Neural cell (in vitro differentiated cells): ENCODE data around the gene LPIN2. TPM values are rescaled to one million over a fixed set of nuclear protein-coding genes. Genes with fewer than 3 reads are reported as not detected.
"Not testable (repeated sequence)": the region's sequence is repeated elsewhere in the genome, so short reads cannot be mapped to it uniquely, and the experiment has no call there.

Source experiments
- H2AFZ ChIP-seq: fragments of 200-600, 300-800 bp; sonication (generic), shearing (Covaris generic); 2 replicates; pipeline ENCODE4 v1.6.0; 2014; ENCODE audit warnings: low read depth, mild to moderate bottlenecking, antibody characterized with exemption, low read length, moderate library complexity
- H3F3A ChIP-seq: fragments of 200-600 bp; shearing (Covaris generic); 2 replicates; pipeline ENCODE4 v1.6.1; 2016; ENCODE audit warnings: mild to moderate bottlenecking, moderate library complexity, mixed read lengths, antibody characterized with exemption, low read length; ENCODE audit not compliant: insufficient read depth, poor library complexity, severe bottlenecking
- H3K27ac ChIP-seq: fragments of 200-600, 300-800 bp; sonication (generic), shearing (Covaris generic); 2 replicates; pipeline ENCODE4 v1.5.1; 2014; ENCODE audit warnings: mild to moderate bottlenecking, low read length, moderate library complexity
- H3K27me3 ChIP-seq: fragments of 300-800, 200-600 bp; sonication (generic), shearing (Covaris generic); 2 replicates; pipeline ENCODE4 v1.6.0; 2014; ENCODE audit warnings: mild to moderate bottlenecking, low read depth, low read length, moderate library complexity; ENCODE audit not compliant: insufficient read depth
- H3K36me3 ChIP-seq: fragments of 300-800, 200-600 bp; sonication (generic), shearing (Covaris generic); 2 replicates; pipeline ENCODE4 v1.5.1; 2014; ENCODE audit warnings: mild to moderate bottlenecking, antibody characterized with exemption, low read length, moderate library complexity; ENCODE audit not compliant: insufficient read depth
- H3K4me2 ChIP-seq: fragments of 300-800, 200-600 bp; sonication (generic), shearing (Covaris generic); 2 replicates; pipeline ENCODE4 v1.6.0; 2014; ENCODE audit warnings: mild to moderate bottlenecking, low read length
- H3K4me3 ChIP-seq: fragments of 300-800, 200-600 bp; sonication (generic), shearing (Covaris generic); 2 replicates; pipeline ENCODE4 v1.5.1; 2014; ENCODE audit warnings: mild to moderate bottlenecking, low read length, moderate library complexity
- H3K79me2 ChIP-seq: fragments of 200-600 bp; shearing (Covaris generic); replicated peaks from 2 replicates; pipeline ENCODE4 v1.6.0; 2014; ENCODE audit warnings: mild to moderate bottlenecking, low read length, moderate library complexity; ENCODE audit not compliant: insufficient read depth
- H3K9ac ChIP-seq: fragments of 300-800, 200-600 bp; sonication (generic), shearing (Covaris generic); 2 replicates; pipeline ENCODE4 v1.6.1; 2016; ENCODE audit warnings: mild to moderate bottlenecking, low read length, mixed read lengths
- H3K9me2 ChIP-seq: fragments of 200-600 bp; shearing (Covaris generic); 2 replicates; pipeline ENCODE4 v1.6.1; 2016; ENCODE audit warnings: mild to moderate bottlenecking, low read length, mixed read lengths; ENCODE audit not compliant: insufficient read depth
- H3K9me3 ChIP-seq: fragments of 200-600, 300-800 bp; sonication (generic), shearing (Covaris generic); 2 replicates; pipeline ENCODE4 v1.6.1; 2016; ENCODE audit warnings: mild to moderate bottlenecking, mixed run types, low read length, moderate library complexity, mixed read lengths
- H4K20me1 ChIP-seq: fragments of 200-600 bp; shearing (Covaris generic); 2 replicates; pipeline ENCODE4 v1.6.1; 2016; ENCODE audit warnings: mild to moderate bottlenecking, mixed run types; ENCODE audit not compliant: insufficient read depth
- EP300 ChIP-seq: fragments of 450-650 bp; conservative IDR thresholded peaks from 2 replicates; pipeline ENCODE4 v1.6.1; 2014; ENCODE audit warnings: antibody characterized with exemption, mild to moderate bottlenecking, moderate library complexity; ENCODE audit not compliant: poor library complexity, severe bottlenecking
- EZH2 ChIP-seq: fragments of 200-600, 300-800 bp; shearing (Covaris generic), sonication (generic); IDR thresholded peaks from 2 replicates; pipeline ENCODE4 v1.6.1; 2014; ENCODE audit warnings: antibody characterized with exemption, low read length, borderline replicate concordance, mild to moderate bottlenecking; ENCODE audit not compliant: insufficient read depth, poor library complexity, severe bottlenecking
- MXI1 ChIP-seq: fragments of 450-650 bp; conservative IDR thresholded peaks from 2 replicates; pipeline ENCODE4 v1.6.1; 2014; ENCODE audit warnings: antibody characterized with exemption, mild to moderate bottlenecking; ENCODE audit not compliant: poor library complexity, severe bottlenecking
- POLR2AphosphoS5 ChIP-seq: IDR thresholded peaks from 2 replicates; pipeline ENCODE4 v1.6.1; 2012
- RAD21 ChIP-seq: fragments of 450-650 bp; conservative IDR thresholded peaks from 2 replicates; pipeline ENCODE4 v1.6.1; 2014; ENCODE audit warnings: antibody characterized with exemption, mild to moderate bottlenecking, moderate library complexity
- REST ChIP-seq: IDR thresholded peaks from 2 replicates; pipeline ENCODE4 v1.6.1; 2012; ENCODE audit warnings: borderline replicate concordance
- SMC3 ChIP-seq: fragments of 450-650 bp; conservative IDR thresholded peaks from 2 replicates; pipeline ENCODE4 v1.6.1; 2014; ENCODE audit warnings: antibody characterized with exemption, mild to moderate bottlenecking, moderate library complexity; ENCODE audit not compliant: poor library complexity
- polyA plus RNA-seq: library from polyadenylated mRNA; depleted of rRNA; stranded (reverse); fragments of >200 nt; gene quantifications from 2 replicates; pipeline ENCODE4 v1.2.3, GENCODE V29; 2014
- TF ChIP-seq, protein P1 (sequence below): fragments of 450-650 bp; IDR thresholded peaks from 2 replicates; pipeline ENCODE4 v1.5.1; 2014; ENCODE audit warnings: antibody characterized with exemption, mild to moderate bottlenecking, moderate library complexity; ENCODE audit not compliant: poor library complexity, severe bottlenecking

The LPIN2 gene
- polyA plus RNA-seq, 1 donor from 2014 or later, result 14.4 TPM

- no peak for TF ChIP-seq RAD21
- TF ChIP-seq SMC3, result no peak
- no peak for TF ChIP-seq POLR2AphosphoS5
- no peak for TF ChIP-seq MXI1
- no peak for TF ChIP-seq REST
- Histone ChIP-seq H3K9me2 (no peaks in the 10 kb centered on the region), H2AFZ (no peak overlapping the region), H3K4me2 (no peak overlapping the region), H3K9me3 (no peaks in the 10 kb centered on the region), H3F3A (no peaks in the 10 kb centered on the region), H3K79me2 (no peaks in the 10 kb centered on the region), H3K27ac (no peak overlapping the region), H3K27me3 (no peaks in the 10 kb centered on the region), H3K4me3 (no peak overlapping the region), H3K36me3 (no peaks in the 10 kb centered on the region), H3K9ac (no peak overlapping the region), H4K20me1 (no peaks in the 10 kb centered on the region)
These were observed 12.6 kb upstream of the LPIN2 start for GRCh38 chr18:3025544-3025943.

GRCh38 chr18:3023603-3024002, 10.7 kb upstream of the LPIN2 start:
- H3K27me3 ChIP-seq, result not testable (repeated sequence)

GRCh38 chr18:3016585-3017297, 3.8 kb upstream of the LPIN2 start:
- no peak overlapping the region for H3K4me2 ChIP-seq
- TF ChIP-seq EP300 (no peak), SMC3 (no peak), MXI1 (no peak), POLR2AphosphoS5 (no peak), EZH2 (no peak)
- TF ChIP-seq, protein P1, sequence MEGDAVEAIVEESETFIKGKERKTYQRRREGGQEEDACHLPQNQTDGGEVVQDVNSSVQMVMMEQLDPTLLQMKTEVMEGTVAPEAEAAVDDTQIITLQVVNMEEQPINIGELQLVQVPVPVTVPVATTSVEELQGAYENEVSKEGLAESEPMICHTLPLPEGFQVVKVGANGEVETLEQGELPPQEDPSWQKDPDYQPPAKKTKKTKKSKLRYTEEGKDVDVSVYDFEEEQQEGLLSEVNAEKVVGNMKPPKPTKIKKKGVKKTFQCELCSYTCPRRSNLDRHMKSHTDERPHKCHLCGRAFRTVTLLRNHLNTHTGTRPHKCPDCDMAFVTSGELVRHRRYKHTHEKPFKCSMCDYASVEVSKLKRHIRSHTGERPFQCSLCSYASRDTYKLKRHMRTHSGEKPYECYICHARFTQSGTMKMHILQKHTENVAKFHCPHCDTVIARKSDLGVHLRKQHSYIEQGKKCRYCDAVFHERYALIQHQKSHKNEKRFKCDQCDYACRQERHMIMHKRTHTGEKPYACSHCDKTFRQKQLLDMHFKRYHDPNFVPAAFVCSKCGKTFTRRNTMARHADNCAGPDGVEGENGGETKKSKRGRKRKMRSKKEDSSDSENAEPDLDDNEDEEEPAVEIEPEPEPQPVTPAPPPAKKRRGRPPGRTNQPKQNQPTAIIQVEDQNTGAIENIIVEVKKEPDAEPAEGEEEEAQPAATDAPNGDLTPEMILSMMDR, result no peak
- H3K36me3 ChIP-seq, result no peaks in the 10 kb centered on the region
- H3K27me3 ChIP-seq, result no peaks in the 10 kb centered on the region
- H3K79me2 ChIP-seq, result peaks cover under 1% of the 10 kb centered on the region
- H3F3A ChIP-seq, result no peaks in the 10 kb centered on the region
- no peaks in the 10 kb centered on the region for H3K9me3 ChIP-seq
- H3K27ac ChIP-seq, result no peak overlapping the region
- H4K20me1 ChIP-seq, result no peaks in the 10 kb centered on the region
- H2AFZ ChIP-seq, result no peak overlapping the region
- H3K9ac ChIP-seq, result no peak overlapping the region
- H3K4me3 ChIP-seq, result no peak overlapping the region
- no peaks in the 10 kb centered on the region for H3K9me2 ChIP-seq

More at GRCh38 chr18:3023603-3024002, 10.7 kb upstream of the LPIN2 start:
- not testable (repeated sequence) for H3K36me3 ChIP-seq, H2AFZ ChIP-seq, H3K79me2 ChIP-seq, H3K4me3 ChIP-seq, H3K27ac ChIP-seq, H3K9me2 ChIP-seq, H3F3A ChIP-seq, H3K9me3 ChIP-seq, H3K4me2 ChIP-seq, H3K9ac ChIP-seq, H4K20me1 ChIP-seq
